ENCODE data around the gene KLHL18.

GRCh38 chr3:47261301-47261700 is 21.4 kb upstream of the KLHL18 start:
- no peak for TF ChIP-seq POLR2AphosphoS5 (IDR thresholded peaks at IDR 0.05; ENCODE audit: low read depth, low read length)
- no peak for TF ChIP-seq SIN3A (IDR thresholded peaks at IDR 0.05; ENCODE audit: borderline replicate concordance, insufficient read depth, low read length)

All from PFSK-1 (cell line).